NCI-H345 treated with DMSO at 0.1 percent for 48 hours (cell line): ENCODE results near the gene EIF2AK2.
A peak's percentile ranks its signal among the peaks of the same experiment; 100 is the strongest.

Experiments used
- DNase-seq: peaks from one replicate; lab custom pipeline; 2025; ENCODE audit not compliant: unreplicated experiment; lab: John Stamatoyannopoulos, UW

EIF2AK2 gene

GRCh38 chr2:37104178-37104577 lies 52.6 kb downstream of the EIF2AK2 start:
- DNase-seq: no peak

DNA sequence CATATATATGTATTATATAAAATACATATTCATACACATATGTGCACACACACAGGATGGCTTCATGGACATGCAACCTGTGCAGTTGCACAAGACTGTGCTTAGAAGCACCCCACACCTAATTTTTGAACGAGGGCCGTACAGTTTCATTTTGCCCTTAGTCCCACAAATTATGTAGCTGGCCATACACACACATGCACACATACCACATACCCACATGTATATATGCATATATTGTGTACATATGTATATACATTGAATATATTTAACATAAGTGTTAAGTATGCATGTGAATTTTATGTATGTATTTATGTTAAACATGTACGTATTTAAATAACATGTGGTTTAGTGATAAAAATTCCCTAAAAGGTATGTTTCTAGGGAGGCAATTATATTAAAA lies 54.2 kb downstream of the EIF2AK2 start:
- no peak for DNase-seq

GRCh38 chr2:37100054-37100453 lies 56.7 kb downstream of the EIF2AK2 start:
- no peak for DNase-seq

DNA sequence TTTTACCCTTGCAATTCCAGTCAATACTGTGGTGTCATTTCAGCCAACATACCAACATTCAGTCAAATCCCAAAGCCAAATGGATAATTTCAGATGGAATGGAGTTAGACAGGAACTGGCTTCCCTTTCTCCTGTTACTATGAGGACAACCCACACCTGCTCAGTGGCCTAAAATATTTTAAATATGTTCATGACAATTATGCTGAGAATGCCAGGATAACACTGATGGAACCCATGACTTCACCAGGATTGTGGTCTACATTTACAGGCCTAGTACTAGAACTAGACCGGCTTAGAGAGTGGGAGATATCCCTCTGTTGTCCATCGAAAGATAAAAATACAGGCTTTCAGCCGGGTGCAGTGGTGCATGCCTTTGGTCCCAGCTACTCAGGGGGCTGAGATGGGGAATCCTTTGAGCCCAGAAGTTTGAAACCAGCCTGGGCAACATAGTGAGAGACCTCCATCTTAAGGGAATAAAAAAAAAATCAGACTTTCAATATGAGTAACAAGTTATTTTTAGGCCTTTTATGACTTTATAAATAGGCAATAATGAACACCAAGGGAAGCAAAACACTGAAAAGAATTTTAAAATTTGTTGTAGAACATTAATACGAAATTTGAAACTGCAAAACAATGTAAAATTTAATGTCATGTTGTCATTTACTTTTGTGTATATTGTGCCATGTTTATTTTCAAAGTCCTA lies 58.2 kb downstream of the EIF2AK2 start:
- DNase-seq: no peak

GRCh38 chr2:37096568-37096967 lies 60.2 kb downstream of the EIF2AK2 start:
- no peak for DNase-seq

- DNase-seq: no peak
These were observed 64.9 kb downstream of the EIF2AK2 start for GRCh38 chr2:37091873-37092272.

GRCh38 chr2:37090019-37090477 lies 66.7 kb downstream of the EIF2AK2 start:
- no peak for DNase-seq

DNA sequence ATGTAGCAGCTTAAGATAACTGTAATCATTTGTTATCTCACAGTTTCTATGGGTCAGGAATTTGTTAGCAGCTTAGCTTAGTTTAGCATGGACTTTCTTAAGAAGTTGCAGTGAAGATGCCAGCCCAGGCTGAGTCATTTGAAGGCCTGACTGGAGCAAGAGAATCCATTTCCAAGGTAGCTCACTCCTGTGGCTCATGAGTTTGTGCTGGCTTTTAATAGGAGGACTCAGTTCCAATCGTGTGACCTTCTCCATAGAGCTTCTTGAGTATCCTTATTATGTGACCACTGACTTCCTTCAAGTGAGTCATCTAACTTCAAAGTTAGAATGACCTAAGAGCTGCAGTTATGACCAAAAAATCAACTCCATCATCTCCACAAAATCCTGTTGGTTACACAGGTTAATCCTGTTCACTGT lies 71.0 kb downstream of the EIF2AK2 start:
- DNase-seq: no peak

- no peak for DNase-seq
These were observed 72.0 kb downstream of the EIF2AK2 start for GRCh38 chr2:37084797-37085196.

GRCh38 chr2:37083873-37084794 lies 72.6 kb downstream of the EIF2AK2 start, which contains the start of the genes GPATCH11 and HEATR5B:
Gene GPATCH11, plus strand, starts transcription at chr2:37084518. Its CDS starts 3,864 bp downstream, at chr2:37088382.
Gene HEATR5B, minus strand, starts transcription at chr2:37084372. Its CDS starts 958 bp downstream, at chr2:37083414.
- peak; percentile 98 for DNase-seq

DNA sequence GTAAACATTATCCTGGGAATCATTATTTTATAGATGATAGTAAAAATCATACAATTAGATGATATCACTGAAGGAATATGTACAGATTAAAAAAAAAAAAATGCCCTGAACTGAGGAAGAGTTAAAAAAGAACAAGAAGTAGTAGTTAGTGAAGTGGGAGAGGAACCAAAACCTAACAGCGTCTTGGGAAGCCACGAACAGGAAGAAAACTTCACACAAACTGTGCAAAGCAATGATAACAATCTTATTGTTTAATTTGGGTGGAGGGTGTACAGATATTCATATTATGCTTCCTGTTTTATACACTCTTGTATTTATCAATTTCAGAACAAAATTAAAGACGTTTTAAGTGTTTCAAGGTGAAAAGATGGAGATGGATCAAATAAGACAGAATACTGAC lies 76.1 kb downstream of the EIF2AK2 start:
- DNase-seq: no peak

- DNase-seq: no peak
These were observed 76.5 kb downstream of the EIF2AK2 start for GRCh38 chr2:37080266-37080665.

DNA sequence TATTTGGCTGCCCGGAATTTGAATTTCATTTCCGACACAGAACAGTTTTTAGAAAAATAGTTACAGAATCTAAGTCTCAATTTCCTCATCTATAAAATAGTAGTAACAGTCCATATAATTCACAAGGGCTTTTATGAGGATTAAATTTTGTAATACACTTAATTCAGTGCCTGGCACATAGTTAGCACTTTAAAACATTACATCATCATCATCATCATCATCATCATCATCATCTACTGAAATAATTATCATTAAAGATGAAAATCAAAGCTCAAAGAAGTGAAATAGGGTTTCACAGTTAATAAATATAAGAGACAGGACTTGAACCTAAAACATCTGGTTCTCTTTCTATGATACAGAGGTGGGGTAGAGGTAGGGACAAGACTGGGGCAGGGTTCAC lies 85.8 kb downstream of the EIF2AK2 start:
- DNase-seq: no peak

DNA sequence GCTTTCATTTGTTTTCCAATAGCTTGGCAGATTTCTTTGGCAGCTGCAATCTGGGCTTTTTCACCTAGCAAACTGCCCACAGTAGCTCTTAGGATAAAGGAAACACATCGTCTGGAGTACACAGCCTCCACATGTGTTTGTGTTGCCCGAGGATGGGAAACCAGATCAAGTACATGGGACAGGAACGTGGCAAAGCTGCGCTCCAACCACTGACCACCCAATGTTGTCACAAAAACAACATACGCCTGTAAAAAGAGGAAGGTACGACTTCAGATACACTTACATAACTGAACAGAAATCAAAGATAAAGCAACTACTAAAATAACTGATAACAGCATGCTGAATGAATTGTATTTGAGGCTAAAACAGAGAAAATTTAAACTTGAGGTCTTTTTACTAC lies 88.1 kb downstream of the EIF2AK2 start:
- no peak for DNase-seq

DNA sequence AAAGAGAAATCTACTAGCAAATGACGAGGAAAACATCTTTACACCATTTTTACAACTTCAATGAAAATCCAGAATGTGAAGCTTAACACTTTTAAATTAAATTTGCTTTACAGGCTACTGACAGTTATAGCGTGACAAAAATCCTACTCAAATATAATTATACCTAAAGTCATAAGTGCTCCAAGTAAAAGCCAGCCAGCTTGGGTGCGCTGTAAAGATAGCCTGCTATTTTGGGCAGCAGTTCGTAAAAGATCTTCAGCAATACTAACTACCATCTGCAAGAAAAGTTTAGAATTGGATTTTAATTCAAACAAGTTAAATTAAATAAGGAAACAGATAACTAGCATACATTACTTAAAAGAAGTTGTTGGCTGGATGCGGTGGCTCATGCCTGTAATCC lies 95.0 kb downstream of the EIF2AK2 start:
- no peak for DNase-seq

- DNase-seq: no peak
These were observed 95.6 kb downstream of the EIF2AK2 start for GRCh38 chr2:37061013-37061711.

DNA sequence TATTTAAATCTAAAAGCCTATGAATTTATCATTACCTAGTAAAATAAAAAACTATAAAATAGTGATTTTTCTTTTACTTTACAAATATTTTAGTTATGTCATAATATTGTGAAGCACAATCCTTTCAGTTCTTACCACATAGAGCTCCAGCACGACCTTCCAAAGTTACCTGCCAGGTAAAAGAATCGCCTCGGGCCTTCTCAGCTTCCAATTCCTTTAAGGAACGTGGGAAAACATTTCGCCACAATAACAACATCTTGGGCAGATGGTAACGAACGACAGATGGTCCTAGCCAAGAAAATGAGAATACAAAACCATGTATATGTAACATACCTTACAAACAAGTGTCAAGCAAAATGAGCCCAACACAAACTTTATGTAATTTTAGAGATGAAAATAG lies 96.3 kb downstream of the EIF2AK2 start:
- no peak for DNase-seq

DNA sequence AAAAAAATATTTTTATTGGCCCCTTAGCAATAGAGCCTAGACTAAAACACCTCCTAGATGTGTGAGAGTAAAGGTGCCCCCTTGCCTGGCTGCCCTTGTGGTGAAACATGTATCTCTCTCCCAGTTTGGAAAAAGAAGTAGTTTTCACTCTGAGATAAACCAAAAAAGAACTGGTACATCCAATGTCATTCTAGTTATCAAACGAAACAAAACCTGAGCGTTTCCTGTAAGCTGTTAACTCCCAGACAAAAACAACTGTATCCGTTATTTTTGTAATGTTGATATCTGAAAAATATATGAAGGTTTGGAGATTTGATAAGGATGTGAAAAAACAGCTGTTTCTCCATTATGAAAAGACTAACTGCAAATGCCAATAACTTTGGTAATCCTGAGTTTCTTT lies 96.9 kb downstream of the EIF2AK2 start:
- no peak for DNase-seq

DNA sequence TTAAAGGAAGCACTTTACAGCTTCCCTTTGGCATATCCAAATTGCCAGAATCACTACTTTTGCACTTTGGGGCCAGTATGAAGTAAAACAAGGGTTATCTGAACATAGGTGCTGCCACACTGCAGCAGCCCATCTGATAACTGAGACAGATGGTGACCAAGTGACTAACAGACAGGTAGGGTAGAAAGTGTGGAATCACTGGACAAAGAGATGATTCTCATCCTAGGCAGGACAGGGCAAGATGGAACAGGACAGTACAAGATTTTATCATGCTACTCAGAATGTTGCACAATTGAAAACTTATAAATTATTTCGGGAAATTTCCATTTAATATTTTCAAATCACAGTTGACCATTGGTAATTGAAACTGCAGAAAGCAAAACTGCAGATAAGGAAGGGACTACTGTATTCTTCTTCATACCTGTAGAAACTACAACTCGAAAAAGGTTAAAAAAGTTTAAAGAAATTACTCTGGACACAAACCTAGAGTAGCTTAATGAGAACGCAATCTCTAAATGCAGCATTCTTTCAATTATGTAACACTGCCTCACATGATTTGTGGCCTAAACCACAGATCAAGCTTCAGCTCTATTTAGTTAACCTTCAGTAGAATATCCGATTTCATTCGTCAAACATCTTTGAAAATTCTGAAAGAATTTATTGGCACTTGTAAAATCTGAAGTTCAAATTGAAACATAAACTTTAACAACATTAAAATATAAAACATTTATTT lies 104.0 kb downstream of the EIF2AK2 start:
- no peak for DNase-seq
